ENCODE data around the gene NDNF.

The NDNF gene

DNA sequence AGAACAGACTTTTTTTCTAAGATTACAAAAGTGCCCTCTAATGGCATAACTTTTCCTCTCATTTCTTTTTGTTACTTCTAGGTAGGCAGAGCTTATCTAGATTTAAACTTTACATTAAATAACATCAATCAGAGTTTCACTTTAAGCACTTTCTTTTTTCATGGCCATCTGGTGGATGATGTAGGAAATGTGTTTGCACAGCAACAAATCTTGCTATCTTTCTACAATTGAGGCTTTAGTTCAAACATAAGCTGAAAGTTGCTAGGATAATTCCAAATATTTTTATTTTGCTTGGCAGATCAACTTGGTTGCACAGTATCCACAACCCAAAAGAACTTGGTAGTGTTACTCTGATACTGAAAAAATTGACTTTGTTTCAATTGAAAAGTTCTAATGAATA lies 22.0 kb downstream of the NDNF start:
- no peaks in the 10 kb centered on the region for H3K27me3 ChIP-seq (ENCODE audit: insufficient read depth, low read length)
- H3K9me3 ChIP-seq (ENCODE audit: insufficient read depth, low read depth, low read length) = no peaks in the 10 kb centered on the region
- H3K9ac ChIP-seq (ENCODE audit: low read depth, low read length) = no peak overlapping the region
- 0 out of 2 replicates have a peak, but pooled peaks cover 6% of the 10 kb centered on the region for H3K4me1 ChIP-seq (ENCODE audit: insufficient read depth, low read length)
- H3K4me3 ChIP-seq (ENCODE audit: low read length) = no peak overlapping the region
- H3K36me3 ChIP-seq (ENCODE audit: insufficient read depth, low read length) = no peaks in the 10 kb centered on the region
- no peak overlapping the region for H3K27ac ChIP-seq (ENCODE audit: low read depth, low read length)

DNA sequence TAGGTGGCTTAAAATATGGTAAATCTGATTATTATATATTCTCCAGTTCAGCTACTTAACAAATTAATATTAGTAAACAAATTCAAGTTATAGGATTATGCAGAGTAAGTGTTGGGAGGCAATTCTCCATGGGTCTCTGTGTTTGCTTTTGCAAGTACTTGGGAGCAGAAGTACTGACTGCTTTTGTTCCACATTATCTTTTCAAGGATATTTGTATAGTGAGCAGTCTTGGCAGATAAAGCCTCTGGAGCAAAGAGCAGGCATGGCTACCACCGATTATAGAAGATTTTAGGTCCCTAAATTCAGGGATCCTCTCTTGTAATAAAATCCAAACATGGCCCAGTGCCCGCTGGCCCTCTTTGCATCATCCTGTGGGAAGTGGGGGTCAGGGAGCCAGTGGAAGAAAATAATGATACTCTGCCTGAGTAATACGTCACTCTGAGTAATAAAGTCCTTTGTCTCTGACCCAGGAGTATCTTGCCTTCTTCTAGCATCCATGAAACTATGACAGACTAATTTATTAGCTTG lies 23.2 kb downstream of the NDNF start:
- H3K9ac ChIP-seq (ENCODE audit: low read depth, low read length) = no peak overlapping the region
- 82% methylated on average over 3 of the region's 3 CpGs for WGBS
- no peak overlapping the region for H3K4me3 ChIP-seq (ENCODE audit: low read length)
- H3K27ac ChIP-seq (ENCODE audit: low read depth, low read length) = no peak overlapping the region
- H3K4me1 ChIP-seq (ENCODE audit: insufficient read depth, low read length) = 0 out of 2 replicates have a peak, but pooled peaks cover 6% of the 10 kb centered on the region
- no peaks in the 10 kb centered on the region for H3K27me3 ChIP-seq (ENCODE audit: insufficient read depth, low read length)
- no peaks in the 10 kb centered on the region for H3K9me3 ChIP-seq (ENCODE audit: insufficient read depth, low read depth, low read length)
- no peaks in the 10 kb centered on the region for H3K36me3 ChIP-seq (ENCODE audit: insufficient read depth, low read length)

DNA sequence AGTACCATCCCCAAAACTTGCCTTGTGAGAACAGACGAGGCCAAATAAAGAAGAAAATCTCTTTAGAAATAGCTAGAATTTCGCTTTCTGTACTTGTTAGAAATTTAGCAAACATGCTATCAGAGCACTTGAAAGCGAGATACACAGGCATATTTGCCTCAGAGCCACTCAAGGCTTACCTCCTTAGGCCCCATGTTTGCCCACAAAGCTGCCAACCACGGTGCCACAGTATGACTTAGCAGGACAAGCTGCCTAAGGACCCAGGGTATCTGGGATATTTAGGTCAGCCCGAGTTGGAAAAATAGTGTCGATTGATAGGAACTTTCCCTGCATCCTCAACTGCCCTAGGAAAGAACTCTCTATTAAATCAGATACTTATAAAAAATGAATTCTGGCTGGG lies 24.2 kb downstream of the NDNF start:
- Histone ChIP-seq H3K27ac (ENCODE audit: low read depth, low read length) (no peak overlapping the region), H3K36me3 (ENCODE audit: insufficient read depth, low read length) (no peaks in the 10 kb centered on the region), H3K9me3 (ENCODE audit: insufficient read depth, low read depth, low read length) (no peaks in the 10 kb centered on the region), H3K9ac (ENCODE audit: low read depth, low read length) (no peak overlapping the region), H3K4me1 (ENCODE audit: insufficient read depth, low read length) (no peaks in the 10 kb centered on the region), H3K27me3 (ENCODE audit: insufficient read depth, low read length) (no peaks in the 10 kb centered on the region), H3K4me3 (ENCODE audit: low read length) (no peak overlapping the region)
- WGBS = 96% methylated on average over 6 of the region's 6 CpGs

DNA sequence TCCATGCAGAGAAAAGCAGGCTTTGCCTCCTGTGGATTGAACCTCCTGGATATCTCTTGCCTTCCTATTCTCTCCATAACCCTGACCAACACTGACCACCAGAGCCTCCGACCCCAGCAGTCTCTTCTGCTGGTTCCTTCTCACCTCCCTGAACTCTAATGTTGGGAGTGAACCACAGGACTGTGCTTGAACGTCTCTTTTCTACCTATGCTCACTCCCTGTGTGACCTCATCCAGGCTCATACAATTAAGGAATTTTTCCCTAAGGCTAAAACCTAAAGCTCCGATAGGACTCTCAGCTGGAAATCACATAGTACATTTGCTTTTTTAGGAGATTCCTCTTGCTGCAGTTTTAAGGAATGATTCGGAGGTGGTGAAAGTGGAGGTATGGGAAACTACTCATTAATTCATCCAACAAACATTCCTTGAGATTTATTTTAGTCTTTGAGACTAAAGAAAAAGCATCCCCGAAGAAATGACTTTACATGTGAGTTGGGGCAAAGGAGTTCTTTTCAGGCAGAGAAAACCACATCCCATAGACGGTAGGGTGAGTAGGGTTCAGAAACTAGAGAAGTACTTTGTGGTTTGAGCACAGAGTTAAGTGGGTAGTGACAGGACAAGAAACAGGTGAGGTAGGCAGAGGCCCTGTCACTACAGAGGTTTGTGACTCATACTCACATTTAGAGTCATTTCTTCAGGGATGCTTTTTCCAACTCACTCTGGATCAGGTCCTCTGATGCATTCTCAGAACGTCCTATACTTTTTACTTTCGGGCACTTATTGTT lies 30.8 kb downstream of the NDNF start:
- Histone ChIP-seq H3K9me3 (ENCODE audit: insufficient read depth, low read depth, low read length) (no peaks in the 10 kb centered on the region), H3K9ac (ENCODE audit: low read depth, low read length) (no peak overlapping the region), H3K36me3 (ENCODE audit: insufficient read depth, low read length) (no peaks in the 10 kb centered on the region), H3K27ac (ENCODE audit: low read depth, low read length) (no peak overlapping the region), H3K4me3 (ENCODE audit: low read length) (no peak overlapping the region), H3K4me1 (ENCODE audit: insufficient read depth, low read length) (peaks cover 6% of the 10 kb centered on the region; the same call in 1 of the 2 replicates), H3K27me3 (ENCODE audit: insufficient read depth, low read length) (no peaks in the 10 kb centered on the region)
- 74% methylated on average over 6 of the region's 8 CpGs for whole genome bisulfite sequencing

DNA sequence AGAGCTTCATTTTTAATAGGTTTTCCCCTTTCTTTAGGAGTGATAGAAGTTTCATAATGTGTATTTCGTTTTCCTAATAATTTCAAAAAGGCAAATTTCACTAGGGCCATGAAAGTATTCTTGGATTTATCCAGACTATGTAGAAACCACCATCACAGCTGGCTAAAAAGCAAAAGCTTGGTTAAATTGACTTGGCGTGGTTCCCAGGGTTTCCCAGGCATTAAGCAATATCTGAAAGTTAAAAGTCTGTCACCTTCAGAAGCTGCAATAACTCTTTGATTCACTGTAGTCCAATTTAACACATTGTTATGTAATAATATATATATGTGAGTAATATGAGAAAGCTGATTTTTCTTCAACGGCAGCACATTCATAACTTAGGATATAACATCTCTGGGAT lies 38.3 kb downstream of the NDNF start:
- Histone ChIP-seq H3K9me3 (ENCODE audit: insufficient read depth, low read depth, low read length) (no peaks in the 10 kb centered on the region), H3K36me3 (ENCODE audit: insufficient read depth, low read length) (no peaks in the 10 kb centered on the region), H3K4me1 (ENCODE audit: insufficient read depth, low read length) (no peaks in the 10 kb centered on the region), H3K27me3 (ENCODE audit: insufficient read depth, low read length) (no peaks in the 10 kb centered on the region), H3K9ac (ENCODE audit: low read depth, low read length) (no peak overlapping the region), H3K4me3 (ENCODE audit: low read length) (no peak overlapping the region), H3K27ac (ENCODE audit: low read depth, low read length) (no peak overlapping the region)
- 86% methylated on average over 1 of the region's 3 CpGs for whole genome bisulfite sequencing

DNA sequence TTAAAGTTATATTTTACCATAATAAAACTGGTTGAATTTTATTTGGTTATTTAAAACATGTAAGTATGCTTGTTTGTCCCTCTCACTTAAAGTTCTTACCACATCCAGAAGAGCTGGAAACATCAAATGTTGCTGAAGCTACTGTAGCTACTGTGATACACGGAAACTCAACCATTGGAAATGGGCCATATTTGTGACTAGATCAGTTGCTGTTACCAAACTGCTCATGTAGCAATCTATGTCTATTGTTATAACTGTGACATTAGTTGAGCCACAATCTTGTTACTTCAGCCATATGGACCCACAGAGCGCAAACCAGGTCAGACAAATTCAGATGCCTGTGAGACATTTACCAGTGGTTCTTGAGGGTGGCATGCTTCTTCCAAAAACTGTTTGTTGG lies 41.6 kb downstream of the NDNF start:
- Histone ChIP-seq H3K9ac (ENCODE audit: low read depth, low read length) (no peak overlapping the region), H3K4me3 (ENCODE audit: low read length) (no peak overlapping the region), H3K4me1 (ENCODE audit: insufficient read depth, low read length) (no peaks in the 10 kb centered on the region), H3K36me3 (ENCODE audit: insufficient read depth, low read length) (no peaks in the 10 kb centered on the region), H3K27ac (ENCODE audit: low read depth, low read length) (no peak overlapping the region), H3K9me3 (ENCODE audit: insufficient read depth, low read depth, low read length) (no peaks in the 10 kb centered on the region), H3K27me3 (ENCODE audit: insufficient read depth, low read length) (no peaks in the 10 kb centered on the region)
- WGBS = 97% methylated on average over 2 of the region's 2 CpGs

DNA sequence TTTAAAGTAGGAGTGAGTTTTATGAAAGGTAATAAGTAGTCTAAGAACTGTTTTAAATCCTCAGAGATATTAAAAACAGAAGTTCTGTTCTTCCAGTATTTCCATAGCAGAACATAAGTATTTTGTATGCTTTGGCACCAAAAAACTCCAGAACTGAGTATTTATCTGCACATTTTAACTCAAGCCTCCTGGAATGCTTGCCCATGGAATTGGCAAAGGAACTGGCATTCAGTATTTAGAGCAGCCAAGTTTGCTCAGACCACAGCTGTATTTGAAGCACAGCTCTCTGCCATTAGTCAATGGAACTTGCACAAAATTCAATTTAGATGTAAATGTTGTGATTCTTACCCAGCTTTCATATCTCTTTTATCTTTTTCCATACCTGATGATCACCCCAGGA lies 42.2 kb downstream of the NDNF start:
- H3K9me3 ChIP-seq (ENCODE audit: insufficient read depth, low read depth, low read length) = no peaks in the 10 kb centered on the region
- H3K36me3 ChIP-seq (ENCODE audit: insufficient read depth, low read length) = no peaks in the 10 kb centered on the region
- no peaks in the 10 kb centered on the region for H3K4me1 ChIP-seq (ENCODE audit: insufficient read depth, low read length)
- H3K27me3 ChIP-seq (ENCODE audit: insufficient read depth, low read length) = no peaks in the 10 kb centered on the region
- no peak overlapping the region for H3K27ac ChIP-seq (ENCODE audit: low read depth, low read length)
- H3K4me3 ChIP-seq (ENCODE audit: low read length) = no peak overlapping the region
- no peak overlapping the region for H3K9ac ChIP-seq (ENCODE audit: low read depth, low read length)

DNA sequence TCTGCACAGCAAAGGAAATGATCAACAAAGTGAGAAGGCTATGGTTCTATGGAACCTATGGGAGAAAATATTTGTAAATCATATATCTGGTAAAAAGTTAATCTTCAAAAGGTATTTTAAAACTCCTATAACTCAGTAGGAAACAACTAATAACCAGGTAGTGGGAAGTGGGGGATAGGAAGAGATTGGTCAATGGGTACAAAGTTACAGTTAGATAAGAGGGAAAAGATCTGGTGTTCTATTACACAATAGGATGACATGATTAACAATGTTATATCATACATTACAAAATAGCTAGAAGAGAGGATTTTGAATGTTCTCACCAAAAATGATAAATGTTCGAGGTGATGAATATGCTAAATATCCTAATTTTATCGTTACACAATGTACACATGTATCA lies 46.3 kb downstream of the NDNF start:
- no peak overlapping the region for H3K9ac ChIP-seq (ENCODE audit: low read depth, low read length)
- no CpG with 5 or more reads among the region's 2 CpGs for WGBS
- no peak overlapping the region for H3K4me3 ChIP-seq (ENCODE audit: low read length)
- no peaks in the 10 kb centered on the region for H3K9me3 ChIP-seq (ENCODE audit: insufficient read depth, low read depth, low read length)
- no peaks in the 10 kb centered on the region for H3K27me3 ChIP-seq (ENCODE audit: insufficient read depth, low read length)
- H3K36me3 ChIP-seq (ENCODE audit: insufficient read depth, low read length) = no peaks in the 10 kb centered on the region
- H3K27ac ChIP-seq (ENCODE audit: low read depth, low read length) = no peak overlapping the region
- H3K4me1 ChIP-seq (ENCODE audit: insufficient read depth, low read length) = no peaks in the 10 kb centered on the region

DNA sequence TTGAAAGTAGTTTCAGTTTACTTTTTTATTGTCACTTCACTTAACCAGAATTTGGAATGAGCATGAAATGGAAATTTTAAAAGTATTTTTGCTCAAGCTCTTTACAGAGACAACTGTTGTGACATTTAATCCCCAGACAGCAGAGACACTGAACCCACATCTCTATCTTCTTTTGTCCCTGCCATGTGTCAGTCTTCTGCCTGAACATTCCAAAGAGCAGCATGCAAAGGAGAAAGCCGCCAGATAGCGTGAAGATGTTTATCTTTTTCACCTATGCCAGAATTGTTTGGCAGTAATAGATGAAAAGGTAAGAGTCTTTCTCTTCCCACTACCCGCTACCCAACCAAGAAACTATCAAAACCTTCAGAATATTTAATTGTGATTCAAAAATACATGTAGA lies 46.8 kb downstream of the NDNF start:
- no peaks in the 10 kb centered on the region for H3K27me3 ChIP-seq (ENCODE audit: insufficient read depth, low read length)
- no peak overlapping the region for H3K27ac ChIP-seq (ENCODE audit: low read depth, low read length)
- H3K4me3 ChIP-seq (ENCODE audit: low read length) = no peak overlapping the region
- H3K36me3 ChIP-seq (ENCODE audit: insufficient read depth, low read length) = no peaks in the 10 kb centered on the region
- no peaks in the 10 kb centered on the region for H3K9me3 ChIP-seq (ENCODE audit: insufficient read depth, low read depth, low read length)
- H3K9ac ChIP-seq (ENCODE audit: low read depth, low read length) = no peak overlapping the region
- 94% methylated on average over 2 of the region's 3 CpGs for WGBS
- H3K4me1 ChIP-seq (ENCODE audit: insufficient read depth, low read length) = no peaks in the 10 kb centered on the region

DNA sequence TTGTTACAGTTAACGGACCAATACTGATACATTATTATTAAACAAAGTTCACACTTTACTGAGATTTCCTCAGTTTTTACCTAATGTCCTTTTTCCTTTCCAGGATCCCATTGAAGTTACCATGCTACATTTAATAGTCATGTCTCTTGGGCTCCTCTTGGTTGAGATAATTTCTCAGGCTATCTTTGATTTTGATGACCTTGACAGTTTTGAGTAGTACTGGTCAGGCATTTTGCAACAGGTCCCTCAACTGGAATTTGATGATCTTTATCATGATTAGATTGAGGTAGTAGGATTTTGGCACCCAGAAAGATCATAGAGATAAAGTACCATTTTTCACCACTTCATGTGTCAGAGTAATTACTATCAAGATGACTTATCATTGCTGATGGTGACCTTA lies 53.8 kb downstream of the NDNF start:
- no peak overlapping the region for H3K27ac ChIP-seq (ENCODE audit: low read depth, low read length)
- H3K9me3 ChIP-seq (ENCODE audit: insufficient read depth, low read depth, low read length) = no peaks in the 10 kb centered on the region
- WGBS = 94% methylated on average over 1 of the region's 1 CpG
- no peak overlapping the region for H3K4me3 ChIP-seq (ENCODE audit: low read length)
- H3K36me3 ChIP-seq (ENCODE audit: insufficient read depth, low read length) = no peaks in the 10 kb centered on the region
- H3K27me3 ChIP-seq (ENCODE audit: insufficient read depth, low read length) = no peaks in the 10 kb centered on the region
- H3K4me1 ChIP-seq (ENCODE audit: insufficient read depth, low read length) = no peaks in the 10 kb centered on the region
- no peak overlapping the region for H3K9ac ChIP-seq (ENCODE audit: low read depth, low read length)

DNA sequence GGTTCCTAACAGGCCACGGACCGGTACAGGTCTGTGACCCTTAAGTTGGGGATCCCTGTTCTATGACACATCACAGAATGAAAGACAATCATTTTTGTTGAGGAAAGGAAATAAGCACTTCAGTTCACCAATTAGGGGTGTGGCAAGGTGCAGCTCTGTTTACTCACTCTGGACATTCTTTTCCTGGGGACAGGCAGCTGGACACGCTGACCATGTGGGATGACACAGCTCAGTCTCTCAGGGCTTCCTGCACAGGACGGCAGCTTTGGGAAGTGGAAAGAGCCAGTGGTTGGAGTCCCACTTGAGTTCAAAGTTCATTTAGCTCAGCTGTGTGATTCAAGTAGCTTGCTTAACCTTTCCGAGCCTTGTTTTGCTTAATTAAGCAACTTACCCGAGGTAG lies 55.7 kb downstream of the NDNF start:
- no peak overlapping the region for H3K4me3 ChIP-seq (ENCODE audit: low read length)
- WGBS = 93% methylated on average over 6 of the region's 6 CpGs
- no peaks in the 10 kb centered on the region for H3K9me3 ChIP-seq (ENCODE audit: insufficient read depth, low read depth, low read length)
- no peak overlapping the region for H3K27ac ChIP-seq (ENCODE audit: low read depth, low read length)
- H3K36me3 ChIP-seq (ENCODE audit: insufficient read depth, low read length) = no peaks in the 10 kb centered on the region
- H3K27me3 ChIP-seq (ENCODE audit: insufficient read depth, low read length) = no peaks in the 10 kb centered on the region
- peaks cover 18% of the 10 kb centered on the region for H3K4me1 ChIP-seq (ENCODE audit: insufficient read depth, low read length)
- H3K9ac ChIP-seq (ENCODE audit: low read depth, low read length) = no peak overlapping the region

DNA sequence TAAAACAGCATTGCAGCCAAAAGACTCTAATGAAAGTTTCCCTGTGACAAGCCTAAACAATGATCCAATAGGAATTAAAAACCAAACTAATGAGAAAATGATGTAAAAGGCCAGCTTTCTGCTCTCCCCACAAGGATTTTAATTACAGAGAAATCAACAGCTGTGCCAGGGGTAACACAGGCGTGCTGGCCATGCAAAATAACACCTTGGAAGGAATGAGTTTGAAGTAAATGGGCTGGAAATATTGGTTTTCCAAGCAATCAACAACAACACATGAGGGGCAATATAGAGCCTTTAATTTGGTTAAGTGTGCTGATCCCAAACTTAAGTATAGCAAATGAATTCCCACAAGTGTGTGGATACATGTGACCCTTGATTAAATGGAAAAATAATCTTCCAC lies 56.9 kb downstream of the NDNF start:
- H3K4me1 ChIP-seq (ENCODE audit: insufficient read depth, low read length) = peaks cover 30% of the 10 kb centered on the region
- H3K9me3 ChIP-seq (ENCODE audit: insufficient read depth, low read depth, low read length) = no peaks in the 10 kb centered on the region
- H3K4me3 ChIP-seq (ENCODE audit: low read length) = no peak overlapping the region
- H3K36me3 ChIP-seq (ENCODE audit: insufficient read depth, low read length) = no peaks in the 10 kb centered on the region
- H3K9ac ChIP-seq (ENCODE audit: low read depth, low read length) = no peak overlapping the region
- no peak overlapping the region for H3K27ac ChIP-seq (ENCODE audit: low read depth, low read length)
- H3K27me3 ChIP-seq (ENCODE audit: insufficient read depth, low read length) = no peaks in the 10 kb centered on the region
- WGBS = 100% methylated on average over 1 of the region's 1 CpG
